Esophagus muscularis mucosa (tissue), 4 donors: ENCODE results near the gene GMDS. TPM values are rescaled to one million over a fixed set of nuclear protein-coding genes. Genes with fewer than 3 reads are reported as not detected.

ENCODE experiments used
- DNase-seq: peaks from one replicate; pipeline ENCODE4 v3.0.0-alpha.2; 2017; ENCODE audit errors: extremely low spot score
- H3K27ac ChIP-seq, 4 donors: fragments of 200-600 bp; sonication (generic); replicated peaks in 1 of 4; 1 replicate in 3 of 4; 2 replicates in 1 of 4; pipeline ENCODE4 v1.5.1; 2016 to 2019; ENCODE audit warnings: mild to moderate bottlenecking in 1 of 4
- H3K27me3 ChIP-seq, 4 donors: fragments of 200-600 bp; sonication (generic); one replicate each; pipeline versions ENCODE4 v1.5.1 to v1.6.0; 2016 to 2019
- H3K36me3 ChIP-seq, 4 donors: fragments of 200-600 bp; sonication (generic); one replicate each; pipeline ENCODE4 v1.5.1; 2016 to 2019
- H3K4me1 ChIP-seq, 4 donors: fragments of 200-600 bp; sonication (generic); one replicate each; pipeline ENCODE4 v1.5.1; 2016 to 2019
- H3K4me3 ChIP-seq, 4 donors: fragments of 200-600 bp; sonication (generic); 1 replicate in 2 of 4; 2 replicates in 2 of 4; pipeline ENCODE4 v1.5.1; 2016 to 2019; ENCODE audit warnings: mild to moderate bottlenecking in 4 of 4, moderate library complexity in 1 of 4
- H3K9me3 ChIP-seq, 4 donors: fragments of 200-600 bp; sonication (generic); 1 replicate in 3 of 4; 2 replicates in 1 of 4; pipeline ENCODE4 v1.5.1; 2016 to 2019
- EP300 ChIP-seq: sonication (generic); formaldehyde crosslinking; IDR thresholded peaks from one replicate; pipeline ENCODE4 v1.6.1; 2017; ENCODE audit warnings: antibody characterized with exemption
- POLR2A ChIP-seq: fragments of 450-650 bp; IDR thresholded peaks from one replicate; pipeline ENCODE4 v1.6.1; 2017; ENCODE audit warnings: antibody characterized with exemption, moderate library complexity, mild to moderate bottlenecking, low read depth
- POLR2AphosphoS5 ChIP-seq, 2 donors: sonication (generic); formaldehyde crosslinking; IDR thresholded peaks; one replicate each; pipeline ENCODE4 v1.6.1; 2017; ENCODE audit warnings: antibody characterized with exemption in 2 of 2
- WGBS: methylation state at CpG from one replicate; pipeline ENCODE4 v1.1.5; 2018; 5-methylcytosine and 5-hydroxymethylcytosine counted together
- intact Hi-C: fragments of 100-400 bp; cut with DNase I; formaldehyde crosslinking; loops from one replicate; pipeline ENCODE4 v1.15.1; 2023
- total RNA-seq, 4 donors: library from RNA; depleted of rRNA; stranded (reverse); fragments of >200 nt; gene quantifications; one replicate each; pipeline versions ENCODE4 v1.1.0 to v1.2.1, GENCODE V29; 2016
- TF ChIP-seq, protein P1 (sequence below), 3 experiments: fragments of 200-600 bp in 2 of 3; fragments of 450-650 bp in 1 of 3; sonication (generic) in 2 of 3; IDR thresholded peaks; one replicate each; pipeline ENCODE4 v1.5.1; 2017 to 2019; ENCODE audit warnings: antibody characterized with exemption in 3 of 3, mild to moderate bottlenecking in 2 of 3, moderate library complexity in 1 of 3

GMDS gene
- total RNA-seq, 4 donors from 2014 or later: 3.6 to 14.1 (median 6.0) TPM

DNA sequence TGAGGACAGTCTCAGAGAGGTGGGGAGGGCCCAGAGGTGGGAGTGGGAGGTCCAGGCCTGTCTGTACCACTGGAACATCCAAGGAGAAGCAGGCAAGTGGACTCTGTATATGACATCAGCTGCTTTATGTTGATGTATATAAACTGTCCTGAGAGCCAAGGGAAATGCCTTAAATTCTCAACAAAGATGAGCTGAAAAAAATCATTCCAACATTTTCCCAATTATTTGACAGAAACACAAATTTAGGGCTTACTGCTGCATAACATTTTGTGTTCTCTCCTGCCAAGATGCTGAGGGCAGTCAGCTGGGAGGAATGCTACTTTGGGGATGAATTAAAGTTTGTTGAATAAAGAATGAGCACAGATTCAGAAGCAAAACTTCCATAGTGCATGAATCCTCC, 582.9 kb downstream of the GMDS start:
- Histone ChIP-seq H3K4me3 (no peak overlapping the region), H3K4me1 (no peaks in the 10 kb centered on the region), H3K9me3 (no peaks in the 10 kb centered on the region), H3K36me3 (no peaks in the 10 kb centered on the region), H3K27ac (no peak overlapping the region), H3K27me3 (no peaks in the 10 kb centered on the region)
- DNase-seq: no peak
- TF ChIP-seq POLR2A: no peak
- no peak for TF ChIP-seq EP300
- TF ChIP-seq, protein P1, sequence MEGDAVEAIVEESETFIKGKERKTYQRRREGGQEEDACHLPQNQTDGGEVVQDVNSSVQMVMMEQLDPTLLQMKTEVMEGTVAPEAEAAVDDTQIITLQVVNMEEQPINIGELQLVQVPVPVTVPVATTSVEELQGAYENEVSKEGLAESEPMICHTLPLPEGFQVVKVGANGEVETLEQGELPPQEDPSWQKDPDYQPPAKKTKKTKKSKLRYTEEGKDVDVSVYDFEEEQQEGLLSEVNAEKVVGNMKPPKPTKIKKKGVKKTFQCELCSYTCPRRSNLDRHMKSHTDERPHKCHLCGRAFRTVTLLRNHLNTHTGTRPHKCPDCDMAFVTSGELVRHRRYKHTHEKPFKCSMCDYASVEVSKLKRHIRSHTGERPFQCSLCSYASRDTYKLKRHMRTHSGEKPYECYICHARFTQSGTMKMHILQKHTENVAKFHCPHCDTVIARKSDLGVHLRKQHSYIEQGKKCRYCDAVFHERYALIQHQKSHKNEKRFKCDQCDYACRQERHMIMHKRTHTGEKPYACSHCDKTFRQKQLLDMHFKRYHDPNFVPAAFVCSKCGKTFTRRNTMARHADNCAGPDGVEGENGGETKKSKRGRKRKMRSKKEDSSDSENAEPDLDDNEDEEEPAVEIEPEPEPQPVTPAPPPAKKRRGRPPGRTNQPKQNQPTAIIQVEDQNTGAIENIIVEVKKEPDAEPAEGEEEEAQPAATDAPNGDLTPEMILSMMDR (IDR thresholded peaks at IDR 0.05): no peak
- TF ChIP-seq POLR2AphosphoS5 (IDR thresholded peaks at IDR 0.05): no peak
- intact Hi-C loops: no loop called here

DNA sequence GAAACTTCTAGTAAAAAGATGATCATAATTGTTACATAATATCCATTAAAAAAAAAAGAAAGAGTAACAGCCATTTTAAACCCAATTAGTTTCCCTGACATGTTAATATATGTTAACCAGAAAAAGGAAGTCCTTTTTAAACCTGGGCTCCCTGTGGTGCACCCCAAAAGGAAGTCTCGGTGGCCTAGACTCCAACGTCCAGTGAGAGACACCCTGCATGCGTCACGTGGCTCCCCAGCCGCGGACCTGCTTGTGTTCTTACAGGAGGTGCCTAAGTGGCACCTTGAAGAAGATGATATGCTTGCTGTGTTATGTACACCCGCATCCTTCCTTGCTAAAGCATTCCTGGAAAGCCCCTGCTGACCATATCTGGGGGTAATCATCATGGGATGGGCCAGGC, 585.6 kb downstream of the GMDS start:
- 86% methylated on average over 7 of the region's 7 CpGs for WGBS
- H3K36me3 ChIP-seq: no peaks in the 10 kb centered on the region
- no peak for DNase-seq
- H3K4me3 ChIP-seq: no peak overlapping the region
- H3K4me1 ChIP-seq: no peaks in the 10 kb centered on the region
- intact Hi-C loops: no loop called here
- H3K27me3 ChIP-seq: no peaks in the 10 kb centered on the region
- TF ChIP-seq EP300 (no peak), POLR2A (no peak)
- H3K27ac ChIP-seq: no peak overlapping the region
- H3K9me3 ChIP-seq: no peaks in the 10 kb centered on the region

DNA sequence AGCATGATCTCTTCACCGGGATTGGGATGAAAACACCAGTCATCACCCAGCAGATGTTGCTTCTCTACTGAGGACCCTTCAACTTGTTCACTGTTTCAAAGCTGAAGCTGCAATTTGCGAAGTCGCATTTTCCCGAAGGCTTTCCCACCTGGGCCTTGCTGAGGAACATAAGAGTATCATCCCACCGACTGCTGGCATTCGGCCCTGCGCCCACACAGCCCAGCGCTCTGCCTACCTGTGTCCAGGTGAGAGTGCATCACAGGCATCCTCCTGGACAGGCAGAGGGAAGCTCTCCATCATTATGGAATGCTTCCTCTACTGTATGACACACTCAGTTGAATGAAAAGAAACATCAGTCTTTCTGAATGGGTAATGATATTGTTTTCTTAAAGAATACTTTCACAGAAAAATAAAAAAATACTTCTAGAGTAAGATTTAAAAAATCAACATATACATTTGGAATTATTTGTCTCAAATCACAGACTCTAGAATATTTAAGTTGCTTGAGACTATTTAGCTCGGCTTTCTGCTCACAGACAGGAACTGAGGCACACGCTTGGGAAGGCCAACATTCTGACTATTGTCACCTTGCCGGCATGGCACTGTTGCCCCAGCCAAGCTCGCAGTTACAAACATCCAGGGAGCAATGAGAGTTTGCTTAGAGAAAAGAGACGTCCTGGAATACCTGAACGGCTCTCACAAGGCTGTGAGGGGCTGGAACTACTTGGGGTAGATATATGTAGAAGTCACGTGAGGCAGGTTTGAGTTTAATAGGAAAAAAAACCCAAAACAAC, 587.0 kb downstream of the GMDS start:
- Histone ChIP-seq H3K4me1 (no peaks in the 10 kb centered on the region), H3K36me3 (no peaks in the 10 kb centered on the region), H3K9me3 (no peaks in the 10 kb centered on the region), H3K4me3 (no peak overlapping the region), H3K27me3 (no peaks in the 10 kb centered on the region), H3K27ac (no peak overlapping the region)
- intact Hi-C loops: no loop called here
- WGBS: 97% methylated on average over 15 of the region's 15 CpGs
- no peak for DNase-seq
- TF ChIP-seq, protein P1 (IDR thresholded peaks at IDR 0.05): no peak
- no peak for TF ChIP-seq POLR2AphosphoS5 (IDR thresholded peaks at IDR 0.05)
- TF ChIP-seq EP300: no peak
- no peak for TF ChIP-seq POLR2A

DNA sequence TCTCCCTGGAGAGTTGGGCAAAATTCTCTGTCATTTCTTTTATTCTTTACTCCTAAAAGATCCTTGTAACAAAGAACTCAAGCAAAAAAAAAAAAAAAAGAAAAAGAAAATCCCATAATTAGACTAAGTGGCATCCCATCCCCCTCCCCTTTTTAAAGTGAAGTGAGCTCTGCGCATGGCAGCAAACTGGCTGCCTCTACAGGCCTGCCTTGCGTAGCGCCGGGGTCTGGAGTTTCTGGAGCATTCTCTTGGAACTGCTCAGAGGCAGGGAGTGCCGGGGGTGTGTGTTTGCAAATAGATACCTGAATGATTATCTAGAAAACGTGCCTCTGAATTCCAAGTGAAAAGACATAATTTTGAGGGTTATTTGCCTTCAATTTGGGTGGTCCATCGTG, 587.6 kb downstream of the GMDS start:
- Histone ChIP-seq H3K27me3 (no peaks in the 10 kb centered on the region), H3K4me1 (no peaks in the 10 kb centered on the region), H3K36me3 (no peaks in the 10 kb centered on the region), H3K27ac (no peak overlapping the region), H3K4me3 (no peak overlapping the region), H3K9me3 (no peaks in the 10 kb centered on the region)
- no peak for DNase-seq
- WGBS: 90% methylated on average over 7 of the region's 7 CpGs
- TF ChIP-seq EP300: no peak
- TF ChIP-seq, protein P1 (IDR thresholded peaks at IDR 0.05): no peak
- TF ChIP-seq POLR2AphosphoS5 (IDR thresholded peaks at IDR 0.05): no peak
- TF ChIP-seq POLR2A: no peak
- intact Hi-C loops: no loop called here

DNA sequence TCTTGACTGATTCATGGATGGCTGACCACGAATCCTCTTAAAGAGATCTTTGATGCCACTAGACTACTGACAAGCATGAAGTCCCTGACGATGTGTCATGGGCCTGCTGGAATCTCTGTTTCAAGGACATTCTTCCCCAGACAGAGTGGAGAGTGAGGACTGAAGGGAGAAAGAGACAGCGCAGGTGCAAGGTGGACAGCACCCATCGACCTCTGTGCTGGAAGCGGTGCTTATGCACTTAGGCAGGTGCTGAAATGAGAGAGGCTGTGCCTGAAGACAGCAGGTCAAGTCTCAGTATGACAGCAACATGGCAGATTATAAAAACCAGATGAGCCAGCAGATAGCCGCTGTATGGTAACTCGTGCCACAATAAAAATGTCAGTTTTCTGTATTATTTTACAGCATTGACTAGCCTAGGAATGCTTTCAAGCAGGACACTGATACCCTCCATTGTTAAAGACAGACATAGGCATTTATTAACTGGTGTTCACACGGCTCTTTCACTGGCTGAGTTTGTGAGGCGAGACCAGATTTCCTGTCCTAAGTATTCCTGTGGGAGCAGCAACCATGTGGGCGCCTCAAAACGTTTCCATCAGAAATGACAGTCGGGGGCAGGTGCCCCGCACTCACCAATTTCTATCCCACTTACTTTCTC, 588.2 kb downstream of the GMDS start:
- no peak overlapping the region for H3K4me3 ChIP-seq
- intact Hi-C loops: no loop called here
- H3K9me3 ChIP-seq: no peaks in the 10 kb centered on the region
- TF ChIP-seq EP300 (no peak), POLR2AphosphoS5 (IDR thresholded peaks at IDR 0.05) (no peak), POLR2A (no peak)
- H3K36me3 ChIP-seq: no peaks in the 10 kb centered on the region
- WGBS: 84% methylated on average over 13 of the region's 13 CpGs
- H3K4me1 ChIP-seq: no peaks in the 10 kb centered on the region
- no peak for DNase-seq
- no peak overlapping the region for H3K27ac ChIP-seq
- H3K27me3 ChIP-seq: no peaks in the 10 kb centered on the region
